Progenitor cell of endocrine pancreas (in vitro differentiated cells): Measurements from ENCODE around the gene CYB5D1. TPM values are rescaled to one million over a fixed set of nuclear protein-coding genes. Genes with fewer than 3 reads are reported as not detected.
"Not testable (repeated sequence)": the region's sequence is repeated elsewhere in the genome, so short reads cannot be mapped to it uniquely, and the experiment has no call there.

Source experiments
- DNase-seq: peaks from one replicate; pipeline ENCODE4 v3.0.0; 2021; ENCODE audit warnings: low spot score; ENCODE audit not compliant: unreplicated experiment
- H3K27ac Mint-ChIP-seq: 2 replicates; pipeline ENCODE4 v1.8.0; 2021; ENCODE audit warnings: mild to moderate bottlenecking, moderate library complexity, mixed read lengths
- H3K27me3 Mint-ChIP-seq: 2 replicates; pipeline ENCODE4 v1.8.0; 2021; ENCODE audit warnings: mixed read lengths
- H3K36me3 Mint-ChIP-seq: 2 replicates; pipeline ENCODE4 v1.8.0; 2022; ENCODE audit warnings: mixed read lengths; ENCODE audit not compliant: insufficient read depth
- H3K4me1 Mint-ChIP-seq: 2 replicates; pipeline ENCODE4 v1.8.0; 2021; ENCODE audit warnings: low read depth, mixed read lengths
- H3K4me3 Mint-ChIP-seq: 2 replicates; pipeline ENCODE4 v1.8.0; 2021; ENCODE audit warnings: low read depth, mild to moderate bottlenecking, moderate library complexity, mixed read lengths
- H3K9me3 Mint-ChIP-seq: 2 replicates; pipeline ENCODE4 v1.8.0; 2021; ENCODE audit warnings: low read depth, mixed read lengths
- total RNA-seq: library from RNA; stranded (reverse); gene quantifications from 2 replicates; pipeline ENCODE4 v1.2.1, GENCODE V29; 2021
- TF ChIP-seq, protein P1 (sequence below): fragments of 200-600 bp; sonication (generic); IDR thresholded peaks from one replicate; pipeline ENCODE4 v1.5.0; 2021; ENCODE audit warnings: antibody characterized with exemption, mild to moderate bottlenecking; ENCODE audit not compliant: unreplicated experiment

Gene CYB5D1
- total RNA-seq, 1 donor from 2014 or later: 18.2 TPM

- H3K36me3 Mint-ChIP-seq: peaks cover 22% of the 10 kb centered on the region
- H3K27ac Mint-ChIP-seq: no peak within 1 kb of the TSS
- DNase-seq: peak; percentile 87
- H3K27me3 Mint-ChIP-seq: no peaks in the 10 kb centered on the region
- peaks cover 6% of the 10 kb centered on the region for H3K4me1 Mint-ChIP-seq
- TF ChIP-seq, protein P1, sequence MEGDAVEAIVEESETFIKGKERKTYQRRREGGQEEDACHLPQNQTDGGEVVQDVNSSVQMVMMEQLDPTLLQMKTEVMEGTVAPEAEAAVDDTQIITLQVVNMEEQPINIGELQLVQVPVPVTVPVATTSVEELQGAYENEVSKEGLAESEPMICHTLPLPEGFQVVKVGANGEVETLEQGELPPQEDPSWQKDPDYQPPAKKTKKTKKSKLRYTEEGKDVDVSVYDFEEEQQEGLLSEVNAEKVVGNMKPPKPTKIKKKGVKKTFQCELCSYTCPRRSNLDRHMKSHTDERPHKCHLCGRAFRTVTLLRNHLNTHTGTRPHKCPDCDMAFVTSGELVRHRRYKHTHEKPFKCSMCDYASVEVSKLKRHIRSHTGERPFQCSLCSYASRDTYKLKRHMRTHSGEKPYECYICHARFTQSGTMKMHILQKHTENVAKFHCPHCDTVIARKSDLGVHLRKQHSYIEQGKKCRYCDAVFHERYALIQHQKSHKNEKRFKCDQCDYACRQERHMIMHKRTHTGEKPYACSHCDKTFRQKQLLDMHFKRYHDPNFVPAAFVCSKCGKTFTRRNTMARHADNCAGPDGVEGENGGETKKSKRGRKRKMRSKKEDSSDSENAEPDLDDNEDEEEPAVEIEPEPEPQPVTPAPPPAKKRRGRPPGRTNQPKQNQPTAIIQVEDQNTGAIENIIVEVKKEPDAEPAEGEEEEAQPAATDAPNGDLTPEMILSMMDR: peak; percentile 23
- H3K9me3 Mint-ChIP-seq: no peaks in the 10 kb centered on the region
- H3K4me3 Mint-ChIP-seq: no peak within 1 kb of the TSS
These were observed 741 bp upstream of the CYB5D1 start, which contains the start of gene NAA38 for GRCh38 chr17:7856811-7857712. Gene NAA38, minus strand, starts transcription at chr17:7857559. Its CDS starts 96 bp downstream, at chr17:7857463.

DNA sequence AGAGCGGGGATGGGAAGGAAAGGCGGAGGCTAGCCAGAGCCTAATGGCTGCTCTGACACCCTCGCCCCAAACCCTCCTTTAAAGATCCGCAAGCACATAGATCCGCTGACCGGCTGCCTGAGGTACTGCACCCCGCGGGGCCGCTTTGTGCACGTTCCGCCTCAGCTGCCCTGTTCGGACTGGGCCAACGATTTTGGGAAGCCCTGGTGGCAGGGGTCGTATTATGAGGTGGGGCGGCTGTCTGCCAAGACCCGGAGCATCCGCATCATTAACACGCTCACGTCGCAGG lies 663 bp downstream of the CYB5D1 start:
- DNase-seq: no peak
- Mint-ChIP-seq H3K27ac (no peak overlapping the region), H3K4me1 (peaks cover 14% of the 10 kb centered on the region), H3K36me3 (peaks cover 21% of the 10 kb centered on the region), H3K9me3 (no peaks in the 10 kb centered on the region), H3K4me3 (no peak overlapping the region), H3K27me3 (no peaks in the 10 kb centered on the region)
- TF ChIP-seq, protein P1: peak; percentile 57

GRCh38 chr17:7859028-7859427 lies 1.2 kb downstream of the CYB5D1 start:
- no peaks in the 10 kb centered on the region for H3K9me3 Mint-ChIP-seq
- H3K36me3 Mint-ChIP-seq: peaks cover 20% of the 10 kb centered on the region
- H3K4me1 Mint-ChIP-seq: peaks cover 16% of the 10 kb centered on the region
- no peak overlapping the region for H3K4me3 Mint-ChIP-seq
- no peak for DNase-seq
- no peaks in the 10 kb centered on the region for H3K27me3 Mint-ChIP-seq
- H3K27ac Mint-ChIP-seq: no peak overlapping the region
- TF ChIP-seq, protein P1: no peak

DNA sequence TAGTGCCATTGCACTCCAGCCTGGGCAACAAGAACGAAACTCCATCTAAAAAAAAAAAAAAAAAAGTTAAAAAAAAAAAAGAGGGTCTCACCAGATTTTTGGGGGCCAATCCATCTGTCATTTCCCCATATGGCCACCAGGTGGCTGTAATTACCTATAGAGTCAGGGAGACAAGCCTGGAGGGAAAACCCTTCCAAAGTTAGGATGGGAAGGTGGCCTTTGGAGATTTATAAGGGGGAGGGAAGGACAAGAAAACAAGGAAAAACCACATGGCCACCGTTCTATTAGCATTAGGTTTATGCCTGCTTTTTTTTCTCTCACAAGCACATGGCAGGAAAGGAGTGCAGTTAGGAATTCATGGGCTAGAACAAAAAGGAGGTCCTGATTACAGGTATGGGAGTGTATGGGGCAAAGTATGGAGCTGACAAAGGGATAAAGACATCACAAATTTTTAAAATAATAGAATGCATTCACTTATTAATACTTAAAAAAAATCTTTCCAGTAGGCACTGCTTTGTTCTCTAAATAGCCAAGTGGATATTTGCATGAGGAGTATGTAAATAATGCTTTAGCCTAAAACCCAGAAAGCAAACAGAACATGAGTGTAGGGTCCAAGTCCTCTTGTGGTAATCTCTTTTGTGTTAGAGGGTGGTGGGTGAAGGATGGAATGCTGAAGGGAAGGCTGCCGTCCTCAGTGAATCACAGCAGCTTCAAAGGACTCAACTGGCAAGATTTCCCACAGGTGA lies 5.1 kb downstream of the CYB5D1 start:
- no peaks in the 10 kb centered on the region for H3K9me3 Mint-ChIP-seq
- TF ChIP-seq, protein P1: peak; percentile 78
- H3K4me3 Mint-ChIP-seq: peak overlapping the region; percentile 12
- peak overlapping the region; percentile 64 for H3K27ac Mint-ChIP-seq
- no peak for DNase-seq
- H3K4me1 Mint-ChIP-seq: peaks cover 11% of the 10 kb centered on the region
- H3K27me3 Mint-ChIP-seq: no peaks in the 10 kb centered on the region
- peaks cover 31% of the 10 kb centered on the region for H3K36me3 Mint-ChIP-seq

DNA sequence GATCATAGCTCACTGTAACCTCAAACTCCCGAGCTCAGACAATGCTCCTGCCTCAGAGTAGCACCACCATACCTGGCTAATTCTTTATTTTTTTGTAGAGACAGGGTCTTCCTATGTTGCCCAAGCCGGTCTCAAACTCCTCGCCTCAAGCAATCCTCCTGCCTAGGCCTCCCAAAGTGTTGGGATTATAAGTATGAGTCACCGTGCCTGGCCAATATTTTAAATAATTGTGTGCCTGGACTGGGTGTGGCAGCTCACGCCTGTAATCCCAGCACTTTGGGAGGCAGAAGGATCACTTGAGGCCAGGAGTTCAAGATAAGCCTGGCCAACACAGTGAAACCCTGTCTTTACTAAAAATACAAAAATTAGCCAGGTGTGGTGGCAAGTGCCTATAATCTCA lies 6.6 kb downstream of the CYB5D1 start:
- not testable (repeated sequence) for H3K9me3 Mint-ChIP-seq, H3K27me3 Mint-ChIP-seq, H3K4me3 Mint-ChIP-seq, H3K27ac Mint-ChIP-seq, DNase-seq
- Mint-ChIP-seq H3K36me3 (peaks cover 34% of the 10 kb centered on the region), H3K4me1 (peaks cover 11% of the 10 kb centered on the region)
